HS-5 (cell line): ENCODE measurements around the gene PTPRS.

Experiments
- DNase-seq: peaks from one replicate; pipeline ENCODE4 v3.0.0-alpha.2; 2012; ENCODE audit warnings: low read depth

Gene PTPRS

GRCh38 chr19:5307655-5308054, 33.0 kb downstream of the PTPRS start:
- no peak for DNase-seq

DNA sequence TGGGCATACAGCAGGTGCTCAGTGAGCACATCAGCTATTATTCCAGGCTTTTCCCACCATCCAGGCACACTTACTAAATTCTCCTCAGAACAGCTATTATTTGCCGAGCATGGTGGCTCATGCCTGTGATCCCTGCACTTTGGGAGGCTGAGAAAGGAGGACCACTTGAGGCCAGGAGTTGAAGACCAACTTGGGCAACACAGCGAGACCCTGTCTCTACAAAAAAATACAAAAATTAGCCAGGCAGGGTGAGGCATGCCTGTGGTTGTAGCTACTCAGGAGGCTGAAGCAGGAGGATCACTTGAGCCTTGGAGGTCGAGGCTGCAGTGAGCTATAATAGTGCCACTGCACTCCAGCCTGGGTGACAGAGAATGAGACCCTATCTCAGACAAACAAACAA, 35.4 kb downstream of the PTPRS start:
- DNase-seq, result no peak

- no peak for DNase-seq
Observed at GRCh38 chr19:5304486-5304885, 36.1 kb downstream of the PTPRS start.

- no peak for DNase-seq
Observed at GRCh38 chr19:5303208-5303607, 37.4 kb downstream of the PTPRS start.

- DNase-seq, result no peak
Observed at GRCh38 chr19:5302396-5302795, 38.2 kb downstream of the PTPRS start.

GRCh38 chr19:5299137-5299536, 41.5 kb downstream of the PTPRS start:
- no peak for DNase-seq

- DNase-seq, result no peak
Observed at GRCh38 chr19:5298471-5298901, 42.1 kb downstream of the PTPRS start.

GRCh38 chr19:5297272-5297669, 43.3 kb downstream of the PTPRS start:
- no peak for DNase-seq

DNA sequence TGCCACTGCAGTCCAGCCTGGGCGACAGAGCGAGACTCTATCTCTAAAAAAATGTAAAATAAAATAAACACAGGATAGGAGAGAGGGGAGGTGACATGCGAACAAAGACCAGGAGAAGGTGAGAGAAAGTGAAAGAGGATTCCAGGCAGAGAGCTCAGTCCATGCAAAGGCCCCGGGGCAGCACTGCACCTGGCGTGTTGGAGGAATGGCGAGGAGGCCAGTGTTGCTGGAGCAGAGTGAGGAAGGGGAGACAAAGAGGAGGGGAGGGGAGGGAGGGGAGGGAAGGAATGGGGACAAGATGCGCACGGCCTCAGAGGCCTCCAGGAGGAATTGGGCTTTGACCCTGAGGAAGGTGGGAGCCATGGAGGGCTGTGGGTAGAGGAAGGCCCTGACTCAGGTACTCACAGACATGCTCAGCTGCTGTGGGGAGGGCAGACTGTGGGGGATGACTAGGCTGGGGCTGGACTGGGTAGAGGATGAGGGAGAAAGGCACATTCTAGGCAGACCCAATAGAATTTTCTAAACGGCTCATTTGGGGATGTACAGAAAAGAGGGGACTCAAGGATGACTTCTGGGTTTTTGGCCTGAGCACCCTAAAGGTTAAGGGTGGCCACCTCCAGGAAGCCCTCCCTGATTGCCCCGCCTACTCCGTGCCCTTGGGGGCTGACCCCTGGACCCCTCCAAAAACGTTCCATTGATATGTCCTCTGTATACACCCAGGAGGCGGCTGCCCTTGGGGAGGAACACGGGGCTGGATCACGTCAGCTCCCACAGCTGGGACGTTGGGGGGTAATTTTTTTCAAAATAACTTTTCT, 43.9 kb downstream of the PTPRS start:
- no peak for DNase-seq

GRCh38 chr19:5296021-5296420, 44.6 kb downstream of the PTPRS start:
- no peak for DNase-seq

- DNase-seq, result no peak
Observed at GRCh38 chr19:5294403-5295160, 46.0 kb downstream of the PTPRS start.

DNA sequence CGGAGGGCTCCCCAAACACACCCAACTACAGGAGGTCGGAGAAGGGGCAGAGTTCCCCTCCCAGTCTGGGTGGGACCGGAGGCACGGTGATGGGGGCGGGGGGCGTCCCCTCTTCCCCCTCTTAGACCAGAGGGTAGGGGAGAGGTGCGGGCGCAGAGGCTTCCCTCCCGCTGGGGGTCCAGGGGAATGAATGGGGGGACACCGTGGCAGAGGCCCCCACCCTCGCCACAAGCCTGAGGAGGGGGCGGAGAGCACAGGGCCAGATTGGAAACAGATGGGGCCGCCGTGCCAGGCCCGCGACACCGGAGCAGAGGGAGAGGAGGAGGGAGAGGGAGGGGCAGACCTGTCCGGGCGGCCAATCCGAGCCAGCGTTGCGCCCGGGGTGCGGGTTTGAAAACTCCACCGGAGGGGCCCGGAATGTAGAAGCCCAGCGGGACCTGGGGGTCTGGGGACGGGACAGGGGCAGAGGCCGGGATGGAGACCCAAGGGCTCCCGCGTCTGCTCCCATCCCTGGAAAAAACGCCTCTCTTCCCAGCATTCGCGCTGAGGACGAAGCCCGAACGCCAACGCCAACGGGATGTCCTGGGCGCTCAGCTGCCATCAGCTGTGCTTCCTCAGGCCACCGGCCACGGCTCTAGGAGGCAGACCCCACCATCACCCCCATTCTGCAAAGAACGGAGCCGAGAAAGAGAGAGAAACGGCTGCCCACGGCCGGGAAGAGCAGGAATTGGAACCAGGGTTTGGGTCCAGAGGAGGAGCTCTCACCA, 46.8 kb downstream of the PTPRS start:
- DNase-seq, result no peak

DNA sequence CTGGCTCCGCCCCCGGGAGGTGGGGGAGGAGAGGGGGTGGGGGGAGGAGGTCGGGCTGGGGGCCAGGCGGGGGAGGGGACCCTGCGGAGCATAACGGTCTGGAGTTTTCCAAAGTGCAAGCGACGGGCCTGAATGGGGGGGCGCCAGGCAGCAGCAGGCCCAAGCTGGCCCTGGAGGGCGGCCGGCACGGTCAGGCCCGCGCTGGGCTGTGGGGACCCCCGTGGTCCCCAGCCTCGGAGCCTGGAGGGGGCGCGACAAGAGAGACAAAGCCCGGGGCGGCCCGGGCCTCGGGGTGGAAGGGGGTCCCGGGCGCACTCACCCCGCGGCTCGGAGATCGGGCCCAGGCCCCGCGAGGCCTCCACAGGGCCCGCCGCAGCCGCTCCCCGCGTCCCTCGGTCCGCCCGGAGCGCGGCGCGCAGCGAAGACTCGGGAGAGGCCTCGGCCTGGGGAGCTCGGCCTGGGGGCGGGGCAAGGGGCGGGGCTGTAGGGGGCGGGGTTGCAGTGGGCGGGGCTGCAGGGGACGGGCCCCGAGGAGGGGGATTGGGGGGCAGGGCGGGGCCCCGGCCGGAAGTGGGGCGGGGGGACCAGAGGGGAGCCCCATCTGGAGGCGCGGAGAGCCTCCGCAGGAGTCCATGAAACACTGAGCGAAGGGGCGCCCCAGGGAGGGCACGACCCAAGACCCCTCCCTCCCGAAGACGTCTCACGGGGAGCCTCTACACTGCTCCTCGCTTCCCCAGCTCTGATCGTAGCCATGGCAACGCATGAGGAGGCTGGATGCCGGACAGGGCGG, 47.6 kb downstream of the PTPRS start:
- peak; percentile 13 for DNase-seq

- DNase-seq, result no peak
Observed at GRCh38 chr19:5292453-5292821, 48.2 kb downstream of the PTPRS start.

- DNase-seq, result no peak
Observed at GRCh38 chr19:5291588-5292193, 48.9 kb downstream of the PTPRS start.
